GM12873 (cell line): ENCODE results near the gene PPP6R1.

Experiments used
- CTCF ChIP-seq: IDR thresholded peaks from 2 replicates; pipeline ENCODE4 v1.5.1; 2012; ENCODE audit warnings: low read depth, mild to moderate bottlenecking, moderate library complexity, low read length, control low read depth; ENCODE audit not compliant: insufficient read depth; ENCODE audit errors: missing control alignments

PPP6R1 gene

GRCh38 chr19:55255618-55256423, 3.0 kb downstream of the PPP6R1 start:
- TF ChIP-seq CTCF: no peak

- no peak for TF ChIP-seq CTCF
Observed at GRCh38 chr19:55254625-55254977, 4.2 kb downstream of the PPP6R1 start.

GRCh38 chr19:55253842-55254624, 4.8 kb downstream of the PPP6R1 start:
- peak; percentile 13 for TF ChIP-seq CTCF

- no peak for TF ChIP-seq CTCF
Observed at GRCh38 chr19:55252760-55253663, 5.8 kb downstream of the PPP6R1 start.

GRCh38 chr19:55251341-55252081, 7.3 kb downstream of the PPP6R1 start:
- no peak for TF ChIP-seq CTCF

- no peak for TF ChIP-seq CTCF
Observed at GRCh38 chr19:55250262-55251036, 8.4 kb downstream of the PPP6R1 start.
